PC-3 (cell line): ENCODE data around the gene IPP. TPM values are rescaled to one million over a fixed set of nuclear protein-coding genes. Genes with fewer than 3 reads are reported as not detected.

Experiments
- ATAC-seq: fragments of 200-7000 bp; cut with Tn5 transposase; 2 replicates; pipeline ENCODE4 v1.9.1; 2020; ENCODE audit warnings: mild to moderate bottlenecking, moderate library complexity
- BruUV-seq: library from RNA; stranded (reverse); fragments of 400-500 nt; replicated peaks from 2 replicates; lab custom pipeline; 2021; lab: Mats Ljungman, UMichigan
- CTCF ChIA-PET: fragments of 300-600 bp; sonication (Branson Sonifier 250); formaldehyde crosslinking; loops from one replicate; lab custom pipeline; 2022; ENCODE audit warnings: antibody characterized with exemption; lab: Charles Lee
- POLR2A ChIA-PET: fragments of 300-600 bp; sonication (Branson Sonifier 250); formaldehyde crosslinking; loops from one replicate; lab custom pipeline; 2022; ENCODE audit warnings: antibody characterized with exemption; ENCODE audit not compliant: unreplicated experiment; lab: Charles Lee
- DNase-seq: peaks from one replicate; pipeline ENCODE4 v3.0.0-alpha.2; 2015
- H2AFZ ChIP-seq: fragments of 300-600 bp; sonication (generic); 2 replicates; pipeline ENCODE4 v1.6.0; 2016; ENCODE audit warnings: antibody characterized with exemption, low read length
- H3F3A ChIP-seq: fragments of 300-600 bp; sonication (generic); one replicate; pipeline ENCODE4 v1.6.0; 2017; ENCODE audit warnings: antibody characterized with exemption, low read length, control low read depth, mild to moderate bottlenecking; ENCODE audit not compliant: unreplicated experiment
- H3K27ac ChIP-seq: fragments of 300-600 bp; sonication (generic); 2 replicates; pipeline ENCODE4 v1.5.1; 2016; ENCODE audit warnings: mild to moderate bottlenecking, low read length
- H3K27me3 ChIP-seq: fragments of 300-600 bp; sonication (generic); 2 replicates; pipeline ENCODE4 v1.6.1; 2016; ENCODE audit warnings: low read length, mixed read lengths
- H3K36me3 ChIP-seq: fragments of 300-600 bp; sonication (generic); 2 replicates; pipeline ENCODE4 v1.6.1; 2016; ENCODE audit warnings: low read depth, mixed run types, low read length, mixed read lengths
- H3K4me1 ChIP-seq: fragments of 300-600 bp; sonication (generic); 2 replicates; pipeline ENCODE4 v1.5.1; 2016; ENCODE audit warnings: low read length; ENCODE audit not compliant: insufficient read depth
- H3K4me2 ChIP-seq: fragments of 300-600 bp; sonication (generic); 2 replicates; pipeline ENCODE4 v1.6.0; 2016; ENCODE audit warnings: low read length
- H3K4me3 ChIP-seq: fragments of 300-600 bp; sonication (generic); 2 replicates; pipeline ENCODE4 v1.5.1; 2016; ENCODE audit warnings: mild to moderate bottlenecking, low read length, mixed read lengths
- H3K79me2 ChIP-seq: fragments of 300-600 bp; sonication (generic); 2 replicates; pipeline ENCODE4 v1.6.1; 2017; ENCODE audit warnings: low read length, mixed read lengths
- H3K9ac ChIP-seq: fragments of 300-600 bp; sonication (generic); 2 replicates; pipeline ENCODE4 v1.6.0; 2016; ENCODE audit warnings: mild to moderate bottlenecking, low read length
- H3K9me2 ChIP-seq: fragments of 300-600 bp; sonication (generic); replicated peaks from 2 replicates; pipeline ENCODE4 v1.6.1; 2016; ENCODE audit warnings: mixed run types, low read length, mixed read lengths
- H3K9me3 ChIP-seq: fragments of 300-600 bp; sonication (generic); 2 replicates; pipeline ENCODE4 v1.6.1; 2016; ENCODE audit warnings: low read length, mixed read lengths
- H4K20me1 ChIP-seq: fragments of 300-600 bp; sonication (generic); 2 replicates; pipeline ENCODE4 v1.6.1; 2016; ENCODE audit warnings: low read length, mixed read lengths
- EZH2 ChIP-seq: fragments of 300-600 bp; sonication (generic); IDR thresholded peaks from one replicate; pipeline ENCODE4 v1.6.1; 2017; ENCODE audit warnings: antibody characterized with exemption, mild to moderate bottlenecking, low read length; ENCODE audit not compliant: unreplicated experiment
- EZH2phosphoT487 ChIP-seq: fragments of 300-600 bp; sonication (generic); IDR thresholded peaks from 2 replicates; pipeline ENCODE4 v1.6.1; 2018; ENCODE audit warnings: mild to moderate bottlenecking, antibody characterized with exemption, low read length, borderline replicate concordance
- intact Hi-C: fragments of 100-400 bp; cut with micrococcal nuclease; formaldehyde crosslinking; loops from 2 replicates; pipeline ENCODE4 v1.9.0; 2023
- total RNA-seq: library from RNA; depleted of rRNA; stranded (reverse); fragments of >200 nt; gene quantifications from 2 replicates; pipeline ENCODE4 v1.2.3, GENCODE V29; 2014
- TF ChIP-seq, protein P1 (sequence below): fragments of 300-600 bp; sonication (generic); conservative IDR thresholded peaks from 2 replicates; pipeline ENCODE4 v1.5.1; 2017; ENCODE audit warnings: antibody characterized with exemption, low read depth, mild to moderate bottlenecking, low read length

The IPP gene
- total RNA-seq, 1 experiment from 2014 or later: 6.6 TPM

DNA sequence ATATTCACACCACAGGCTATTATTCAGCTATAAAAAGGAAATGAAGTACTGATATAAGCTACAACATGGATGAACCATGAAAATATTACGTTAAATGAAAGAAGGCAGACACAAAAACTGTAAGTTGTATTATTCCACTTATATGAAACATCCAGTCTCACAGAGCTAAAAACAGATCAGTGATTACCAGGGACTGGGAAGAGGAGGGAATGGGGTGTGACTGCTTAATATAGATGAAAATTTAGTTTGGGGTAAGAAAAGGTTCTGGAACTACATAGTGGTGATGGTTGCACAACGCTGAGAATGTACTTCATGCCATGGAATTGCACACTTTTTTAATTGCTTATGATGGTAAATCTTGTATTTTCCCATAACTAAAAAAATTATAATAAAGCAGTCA is 83.6 kb downstream of the IPP start:
- Histone ChIP-seq H3K27me3 (no peaks in the 10 kb centered on the region), H3K4me3 (no peak overlapping the region), H3K4me2 (no peak overlapping the region), H3K9ac (no peak overlapping the region), H4K20me1 (peaks cover 51% of the 10 kb centered on the region), H3K9me2 (no peaks in the 10 kb centered on the region), H3K36me3 (peaks cover 8% of the 10 kb centered on the region; the same call in 1 of the 2 replicates), H3K4me1 (no peaks in the 10 kb centered on the region), H3K9me3 (no peaks in the 10 kb centered on the region), H3K27ac (no peak overlapping the region), H2AFZ (no peak overlapping the region), H3F3A (no peaks in the 10 kb centered on the region), H3K79me2 (peaks cover 98% of the 10 kb centered on the region)
- no TSS peak for BruUV-seq
- DNase-seq (no peak), ATAC-seq (no peak)
- TF ChIP-seq EZH2phosphoT487 (no peak), EZH2 (no peak)
- TF ChIP-seq, protein P1, sequence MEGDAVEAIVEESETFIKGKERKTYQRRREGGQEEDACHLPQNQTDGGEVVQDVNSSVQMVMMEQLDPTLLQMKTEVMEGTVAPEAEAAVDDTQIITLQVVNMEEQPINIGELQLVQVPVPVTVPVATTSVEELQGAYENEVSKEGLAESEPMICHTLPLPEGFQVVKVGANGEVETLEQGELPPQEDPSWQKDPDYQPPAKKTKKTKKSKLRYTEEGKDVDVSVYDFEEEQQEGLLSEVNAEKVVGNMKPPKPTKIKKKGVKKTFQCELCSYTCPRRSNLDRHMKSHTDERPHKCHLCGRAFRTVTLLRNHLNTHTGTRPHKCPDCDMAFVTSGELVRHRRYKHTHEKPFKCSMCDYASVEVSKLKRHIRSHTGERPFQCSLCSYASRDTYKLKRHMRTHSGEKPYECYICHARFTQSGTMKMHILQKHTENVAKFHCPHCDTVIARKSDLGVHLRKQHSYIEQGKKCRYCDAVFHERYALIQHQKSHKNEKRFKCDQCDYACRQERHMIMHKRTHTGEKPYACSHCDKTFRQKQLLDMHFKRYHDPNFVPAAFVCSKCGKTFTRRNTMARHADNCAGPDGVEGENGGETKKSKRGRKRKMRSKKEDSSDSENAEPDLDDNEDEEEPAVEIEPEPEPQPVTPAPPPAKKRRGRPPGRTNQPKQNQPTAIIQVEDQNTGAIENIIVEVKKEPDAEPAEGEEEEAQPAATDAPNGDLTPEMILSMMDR: no peak
- ChIA-PET CTCF (no interaction called here), POLR2A (no interaction called here)
- intact Hi-C loops: no loop called here

DNA sequence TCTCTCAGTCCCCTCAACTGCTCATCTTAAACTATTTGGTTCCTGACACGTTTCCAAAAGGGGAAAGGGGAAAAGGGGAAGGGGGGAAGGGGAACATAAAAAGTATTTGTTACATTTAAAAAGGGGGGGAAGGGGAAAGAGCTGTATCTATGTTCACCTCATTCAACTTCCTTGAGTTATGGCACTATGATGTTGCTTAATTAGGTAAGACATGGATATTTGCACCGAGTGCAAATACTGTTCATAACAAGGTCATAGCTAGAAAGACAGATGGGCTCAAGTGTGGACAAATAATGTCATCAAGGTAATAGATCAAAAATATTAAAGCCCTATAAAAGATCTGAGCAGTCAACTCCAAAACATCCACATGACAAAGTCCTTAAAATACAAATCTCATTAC is 90.1 kb downstream of the IPP start:
- BruUV-seq: no TSS peak

DNA sequence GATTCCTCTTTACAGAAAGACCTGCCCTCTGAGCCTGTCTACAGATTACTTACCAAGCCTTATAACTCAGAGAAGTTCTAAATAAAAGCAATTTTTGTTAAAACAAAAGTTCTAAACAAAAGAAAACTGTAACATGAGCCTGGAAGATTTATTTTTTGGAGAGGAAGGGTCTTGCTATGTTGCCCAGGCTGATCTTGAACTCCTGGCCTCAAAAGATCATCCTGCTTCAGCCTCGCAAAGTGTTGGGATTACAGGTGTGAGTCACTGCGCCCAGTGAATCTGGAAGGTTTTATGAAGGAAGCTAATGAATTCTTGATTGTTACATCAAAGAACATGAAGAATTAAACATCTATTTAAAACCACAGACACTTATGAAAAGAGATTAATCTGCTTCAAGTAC is 91.2 kb downstream of the IPP start:
- Histone ChIP-seq H3K36me3 (peaks cover 57% of the 10 kb centered on the region), H3K9me3 (no peaks in the 10 kb centered on the region), H3F3A (no peaks in the 10 kb centered on the region), H4K20me1 (0 out of 2 replicates have a peak, but pooled peaks cover 18% of the 10 kb centered on the region), H3K9ac (no peak overlapping the region), H3K4me2 (no peak overlapping the region), H3K79me2 (peaks cover 41% of the 10 kb centered on the region), H3K4me1 (no peaks in the 10 kb centered on the region), H3K4me3 (no peak overlapping the region), H3K9me2 (no peaks in the 10 kb centered on the region), H3K27ac (no peak overlapping the region), H3K27me3 (no peaks in the 10 kb centered on the region), H2AFZ (no peak overlapping the region)
- no peak for DNase-seq
- ATAC-seq: no peak
- intact Hi-C loops: no loop called here
- BruUV-seq: no TSS peak
- CTCF ChIA-PET: no interaction called here
- TF ChIP-seq, protein P1: no peak
- POLR2A ChIA-PET: no interaction called here

More for the DNA sequence above, 90.1 kb downstream of the IPP start:
- Histone ChIP-seq H3K4me3 (no peak overlapping the region), H4K20me1 (0 out of 2 replicates have a peak, but pooled peaks cover 18% of the 10 kb centered on the region), H3K9ac (no peak overlapping the region), H3K36me3 (peaks cover 46% of the 10 kb centered on the region), H3K79me2 (peaks cover 49% of the 10 kb centered on the region), H3K4me1 (no peaks in the 10 kb centered on the region), H3K27me3 (no peaks in the 10 kb centered on the region), H3K9me2 (no peaks in the 10 kb centered on the region), H3K27ac (no peak overlapping the region), H3K9me3 (no peaks in the 10 kb centered on the region), H3K4me2 (no peak overlapping the region), H2AFZ (no peak overlapping the region), H3F3A (no peaks in the 10 kb centered on the region)
- ChIA-PET CTCF (no interaction called here), POLR2A (no interaction called here)
- DNase-seq (no peak), ATAC-seq (no peak)
- intact Hi-C loops: no loop called here
- TF ChIP-seq EZH2phosphoT487 (no peak), EZH2 (no peak)
- TF ChIP-seq, protein P1: no peak
